Lower leg skin (tissue), 4 donors: Measurements from ENCODE around the gene MTUS2. TPM values are rescaled to one million over a fixed set of nuclear protein-coding genes. Genes with fewer than 3 reads are reported as not detected.

Experiments
- DNase-seq, 2 donors: peaks; one replicate each; pipeline ENCODE4 v3.0.0-alpha.2; 2019; ENCODE audit warnings: low spot score in 2 of 2
- H3K4me3 ChIP-seq: fragments of 200-600 bp; sonication (generic); 2 replicates; pipeline ENCODE4 v1.5.1; 2017; ENCODE audit warnings: mild to moderate bottlenecking, low read depth; ENCODE audit not compliant: poor library complexity, severe bottlenecking
- CTCF ChIP-seq, 3 donors: fragments of 450-650 bp; IDR thresholded peaks; one replicate each; pipeline ENCODE4 v1.5.1; 2016; ENCODE audit warnings: antibody characterized with exemption in 3 of 3, mild to moderate bottlenecking in 3 of 3, moderate library complexity in 2 of 3
- POLR2A ChIP-seq, 2 donors: fragments of 450-650 bp; IDR thresholded peaks; one replicate each; pipeline ENCODE4 v1.6.1; 2016 to 2017; ENCODE audit warnings: antibody characterized with exemption in 2 of 2, mild to moderate bottlenecking in 1 of 2, moderate library complexity in 1 of 2
- whole genome bisulfite sequencing, 2 donors: methylation state at CpG; one replicate each; pipeline ENCODE4 v1.1.5; 2018; 5-methylcytosine and 5-hydroxymethylcytosine counted together
- intact Hi-C: fragments of 100-400 bp; cut with DNase I; formaldehyde crosslinking; loops from one replicate; pipeline ENCODE4 v1.15.0; 2023; ENCODE audit warnings: low total_unique reads
- total RNA-seq, 4 donors: library from RNA; depleted of rRNA; stranded (reverse); fragments of >200 nt; gene quantifications; one replicate each; pipeline ENCODE4 v1.1.0, GENCODE V29; 2016

Gene MTUS2
- total RNA-seq, 4 donors from 2014 or later, result 0.13 to 1.9 TPM; not detected in 2

- H3K4me3 ChIP-seq, result no peak overlapping the region
- no peak for TF ChIP-seq POLR2A (IDR thresholded peaks at IDR 0.05)
- TF ChIP-seq CTCF (IDR thresholded peaks at IDR 0.05), result no peak
- DNase-seq, result no peak
- intact Hi-C loops, result loop anchor here (10.0 kb wide), 1 partner anchor 542 kb away; no protein-coding TSS in a partner anchor
- WGBS, 2 donors, result 50 to 54% methylated on average over 3 of the region's 3 CpGs
Measured at GRCh38 chr13:28822801-28823200, 2.7 kb downstream of the MTUS2 start.

- intact Hi-C loops, result loop anchor here (10.0 kb wide), 1 partner anchor 539 kb away; no protein-coding TSS in a partner anchor
- DNase-seq, result no peak
- H3K4me3 ChIP-seq, result no peak overlapping the region
- TF ChIP-seq CTCF (IDR thresholded peaks at IDR 0.05) (no peak), POLR2A (IDR thresholded peaks at IDR 0.05) (no peak)
- WGBS, 2 donors, result 53 to 61% methylated on average over 3 of the region's 3 CpGs
Measured at GRCh38 chr13:28825379-28825778, 5.2 kb downstream of the MTUS2 start.

DNA sequence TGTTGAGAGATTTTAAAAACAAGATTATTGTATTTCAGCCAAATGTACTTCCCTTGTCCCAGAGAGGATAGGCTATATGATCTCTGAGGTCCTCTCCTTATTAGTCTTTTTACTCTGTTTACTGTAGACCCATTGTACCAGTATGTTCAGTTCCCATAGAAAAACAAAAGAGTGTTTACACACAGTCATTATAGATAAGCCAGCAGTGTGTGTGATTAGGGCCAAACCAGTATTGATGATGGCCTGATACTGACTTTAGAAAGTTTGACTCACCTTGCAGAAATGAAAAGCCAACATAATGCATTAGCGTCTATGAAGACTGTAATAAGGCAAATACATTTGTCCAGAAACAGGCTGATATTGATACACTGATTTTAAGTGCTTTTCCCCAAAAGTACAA, 6.2 kb downstream of the MTUS2 start:
- intact Hi-C loops, result loop anchor here (10.0 kb wide), 1 partner anchor 538 kb away; no protein-coding TSS in a partner anchor
- TF ChIP-seq POLR2A (IDR thresholded peaks at IDR 0.05) (no peak), CTCF (IDR thresholded peaks at IDR 0.05) (no peak)
- DNase-seq, result no peak
- WGBS, 2 donors, result 91 to 93% methylated on average over 1 of the region's 1 CpG
- H3K4me3 ChIP-seq, result no peak overlapping the region

GRCh38 chr13:28830580-28830979, 10.4 kb downstream of the MTUS2 start:
- no peak overlapping the region for H3K4me3 ChIP-seq
- intact Hi-C loops, result no loop called here
- DNase-seq, result no peak
- no peak for TF ChIP-seq POLR2A (IDR thresholded peaks at IDR 0.05)
- no peak for TF ChIP-seq CTCF (IDR thresholded peaks at IDR 0.05)

GRCh38 chr13:28831117-28831516, 11.0 kb downstream of the MTUS2 start:
- DNase-seq, result no peak
- no peak for TF ChIP-seq POLR2A (IDR thresholded peaks at IDR 0.05)
- TF ChIP-seq CTCF (IDR thresholded peaks at IDR 0.05), result no peak
- intact Hi-C loops, result no loop called here
- WGBS, 2 donors, result 82 to 90% methylated on average over 3 of the region's 3 CpGs
- no peak overlapping the region for H3K4me3 ChIP-seq

DNA sequence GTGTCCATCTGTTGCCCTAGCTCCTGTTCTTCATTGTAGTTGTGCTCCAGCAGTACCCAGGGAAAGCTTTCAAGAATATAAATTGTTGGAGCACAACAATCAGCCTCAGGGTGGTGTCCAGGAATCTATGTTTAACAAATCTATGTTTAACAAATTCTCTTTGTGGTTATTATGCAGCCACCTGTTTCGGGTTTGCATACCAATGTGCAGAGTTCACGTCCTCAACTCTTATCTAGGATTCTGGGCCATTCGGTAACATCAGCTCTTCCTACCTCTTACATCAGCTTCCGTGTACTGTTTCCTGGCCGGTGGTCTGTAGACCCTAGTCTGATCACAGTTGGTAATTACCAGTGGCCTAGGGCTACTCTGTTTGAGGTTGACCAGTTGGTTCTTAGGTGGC, 17.0 kb downstream of the MTUS2 start:
- intact Hi-C loops, result no loop called here
- no peak for DNase-seq
- 83 to 88% methylated on average over 5 of the region's 5 CpGs for WGBS, 2 donors
- H3K4me3 ChIP-seq, result no peak overlapping the region
- TF ChIP-seq POLR2A (IDR thresholded peaks at IDR 0.05) (no peak), CTCF (IDR thresholded peaks at IDR 0.05) (no peak)
